Astrocyte of the cerebellum (primary cell): ENCODE data around the gene UBE3B.

ENCODE experiments used
- DNase-seq: peaks from one replicate; pipeline ENCODE4 v3.0.0-alpha.2; 2011; ENCODE audit warnings: low read depth
- H3K4me3 ChIP-seq: 2 replicates; pipeline ENCODE4 v1.5.1; 2011; ENCODE audit warnings: mild to moderate bottlenecking, low read depth, low read length, moderate library complexity
- in situ Hi-C: cut with HindIII; loops from 2 replicates; pipeline ENCODE4 v1.10.0; 2017; ENCODE audit warnings: low sequenced_read_pairs
- TF ChIP-seq, protein P1 (sequence below): IDR thresholded peaks from 2 replicates; pipeline ENCODE4 v1.5.1; 2012; ENCODE audit warnings: low read length, low read depth, moderate library complexity, mild to moderate bottlenecking; ENCODE audit errors: missing control alignments

UBE3B gene

GRCh38 chr12:109512608-109513007 lies 35.2 kb downstream of the UBE3B start:
- TF ChIP-seq, protein P1, sequence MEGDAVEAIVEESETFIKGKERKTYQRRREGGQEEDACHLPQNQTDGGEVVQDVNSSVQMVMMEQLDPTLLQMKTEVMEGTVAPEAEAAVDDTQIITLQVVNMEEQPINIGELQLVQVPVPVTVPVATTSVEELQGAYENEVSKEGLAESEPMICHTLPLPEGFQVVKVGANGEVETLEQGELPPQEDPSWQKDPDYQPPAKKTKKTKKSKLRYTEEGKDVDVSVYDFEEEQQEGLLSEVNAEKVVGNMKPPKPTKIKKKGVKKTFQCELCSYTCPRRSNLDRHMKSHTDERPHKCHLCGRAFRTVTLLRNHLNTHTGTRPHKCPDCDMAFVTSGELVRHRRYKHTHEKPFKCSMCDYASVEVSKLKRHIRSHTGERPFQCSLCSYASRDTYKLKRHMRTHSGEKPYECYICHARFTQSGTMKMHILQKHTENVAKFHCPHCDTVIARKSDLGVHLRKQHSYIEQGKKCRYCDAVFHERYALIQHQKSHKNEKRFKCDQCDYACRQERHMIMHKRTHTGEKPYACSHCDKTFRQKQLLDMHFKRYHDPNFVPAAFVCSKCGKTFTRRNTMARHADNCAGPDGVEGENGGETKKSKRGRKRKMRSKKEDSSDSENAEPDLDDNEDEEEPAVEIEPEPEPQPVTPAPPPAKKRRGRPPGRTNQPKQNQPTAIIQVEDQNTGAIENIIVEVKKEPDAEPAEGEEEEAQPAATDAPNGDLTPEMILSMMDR = no peak
- H3K4me3 ChIP-seq = no peak overlapping the region
- DNase-seq = peak; percentile 19
- in situ Hi-C loops = no loop called here

DNA sequence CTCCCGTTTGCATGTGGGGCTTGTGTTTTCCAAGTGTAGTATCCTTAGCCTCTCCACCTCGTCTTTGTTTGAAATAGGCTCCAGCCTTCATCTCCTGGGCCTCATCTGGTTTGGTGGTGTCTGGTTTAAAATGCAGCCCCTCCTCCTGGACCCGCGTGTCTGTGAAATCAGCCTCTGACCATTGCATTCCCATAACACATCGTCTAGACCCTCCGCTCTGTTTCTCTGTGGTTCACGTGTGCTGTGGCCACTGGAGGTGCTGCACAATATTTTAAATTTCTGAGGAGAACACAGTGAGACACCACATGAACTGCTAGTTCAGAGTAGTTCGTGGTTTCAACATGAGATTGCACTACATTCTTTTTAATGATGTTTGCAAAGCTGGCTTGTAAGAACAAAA lies 35.6 kb downstream of the UBE3B start:
- peak; percentile 19 for DNase-seq
- no peak overlapping the region for H3K4me3 ChIP-seq
- TF ChIP-seq, protein P1 = no peak
- in situ Hi-C loops = no loop called here

- in situ Hi-C loops = no loop called here
- no peak for DNase-seq
- TF ChIP-seq, protein P1 = no peak
- no peak overlapping the region for H3K4me3 ChIP-seq
Measured at GRCh38 chr12:109513977-109514376, 36.5 kb downstream of the UBE3B start.

- in situ Hi-C loops = no loop called here
- no peak for DNase-seq
- no peak overlapping the region for H3K4me3 ChIP-seq
- TF ChIP-seq, protein P1 = no peak
Measured at GRCh38 chr12:109517619-109518018, 40.2 kb downstream of the UBE3B start.

GRCh38 chr12:109518820-109519665 lies 41.6 kb downstream of the UBE3B start:
- in situ Hi-C loops = no loop called here
- peak; percentile 50 for DNase-seq
- H3K4me3 ChIP-seq = no peak overlapping the region
- TF ChIP-seq, protein P1 = peak; percentile 90

DNA sequence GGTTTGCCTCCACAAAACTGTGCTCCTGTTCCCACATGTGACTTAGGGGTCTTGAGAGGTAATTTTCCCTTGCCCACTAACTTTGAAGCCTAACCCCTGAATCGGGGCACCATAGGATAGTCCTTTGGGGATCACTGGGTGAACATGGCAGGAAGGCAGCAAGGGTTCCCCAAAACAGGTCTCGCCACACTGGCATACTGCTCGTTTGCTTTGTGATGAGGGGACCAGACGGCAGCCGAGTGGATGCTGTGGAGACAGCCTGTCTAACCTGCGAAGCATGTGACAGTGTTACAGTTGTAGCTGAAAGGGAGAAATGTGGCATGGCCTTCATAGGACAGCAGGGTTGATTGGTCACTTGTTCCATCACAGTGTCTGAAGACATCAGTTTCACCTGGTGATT lies 42.4 kb downstream of the UBE3B start:
- in situ Hi-C loops = no loop called here
- TF ChIP-seq, protein P1 = no peak

More for the DNA sequence above, 42.4 kb downstream of the UBE3B start:
- H3K4me3 ChIP-seq = no peak overlapping the region
- no peak for DNase-seq
